Endothelial cell of umbilical vein (primary cell): Measurements from ENCODE around the gene ITGA6. TPM values are rescaled to one million over a fixed set of nuclear protein-coding genes. Genes with fewer than 3 reads are reported as not detected.

Experiments
- BruUV-seq: library from RNA; stranded (reverse); fragments of 400-500 nt; replicated peaks from 2 replicates; lab custom pipeline; 2021; lab: Mats Ljungman, UMichigan
- CTCF ChIA-PET: fragments of 300-600, 350-600 bp; sonication (Branson Sonifier 250); formaldehyde crosslinking; loops from one replicate; lab custom pipeline; 2021; ENCODE audit warnings: antibody characterized with exemption, inconsistent platforms; lab: Charles Lee
- POLR2A ChIA-PET: fragments of 300-600, 350-600 bp; sonication (Branson Sonifier 250); formaldehyde crosslinking; loops from one replicate; lab custom pipeline; 2021; ENCODE audit warnings: antibody characterized with exemption, inconsistent platforms; lab: Charles Lee
- DNase-seq: peaks from one replicate; pipeline ENCODE4 v3.0.0-alpha.2; 2011; ENCODE audit warnings: low read depth, low spot score
- FAIRE-seq: peaks from 2 replicates; lab custom pipeline; 2011; peaks lifted over from hg19 to GRCh38; lab: Jason Lieb, UNC
- H2AFZ ChIP-seq: 2 replicates; pipeline ENCODE4 v1.6.0; 2012; ENCODE audit warnings: low read depth, low read length, control low read depth, inconsistent platforms
- H3K27ac ChIP-seq: 2 replicates; pipeline ENCODE4 v1.5.1; 2011; ENCODE audit warnings: low read depth, mild to moderate bottlenecking, control low read depth, low read length, moderate library complexity; ENCODE audit not compliant: insufficient read depth
- H3K27me3 ChIP-seq, 2 experiments: 2 replicates each; pipeline versions ENCODE4 v1.6.0 to v1.6.1; 2011; ENCODE audit warnings: low read length in 2 of 2, mixed read lengths in 1 of 2; ENCODE audit not compliant: control insufficient read depth in 2 of 2, insufficient read depth in 2 of 2
- H3K36me3 ChIP-seq, 2 experiments: 2 replicates in 1 of 2; 3 replicates in 1 of 2; pipeline ENCODE4 v1.5.1; 2011; ENCODE audit warnings: low read length in 2 of 2, mild to moderate bottlenecking in 1 of 2, moderate library complexity in 1 of 2; ENCODE audit not compliant: control insufficient read depth in 2 of 2, insufficient read depth in 2 of 2; ENCODE audit errors: extremely low read depth in 1 of 2
- H3K4me1 ChIP-seq: 3 replicates; pipeline ENCODE4 v1.5.1; 2011; ENCODE audit warnings: mild to moderate bottlenecking, low read length; ENCODE audit not compliant: control insufficient read depth, insufficient read depth; ENCODE audit errors: extremely low read depth
- H3K4me2 ChIP-seq: 2 replicates; pipeline ENCODE4 v1.6.1; 2011; ENCODE audit warnings: low read length, control low read depth, mixed read lengths; ENCODE audit not compliant: insufficient read depth
- H3K4me3 ChIP-seq, 3 experiments: fragments of 200-600 bp in 1 of 3; sonication (generic), shearing (Covaris generic) in 1 of 3; replicated peaks in 1 of 3; 2 replicates each; pipeline ENCODE4 v1.5.1; 2011 to 2016; ENCODE audit warnings: control low read depth in 3 of 3, low read length in 3 of 3, mild to moderate bottlenecking in 2 of 3, inconsistent platforms in 1 of 3, low read depth in 1 of 3, moderate library complexity in 1 of 3; ENCODE audit not compliant: insufficient read depth in 1 of 3
- H3K79me2 ChIP-seq: 2 replicates; pipeline ENCODE4 v1.6.0; 2012; ENCODE audit warnings: low read length, inconsistent platforms; ENCODE audit not compliant: control insufficient read depth, insufficient read depth
- H3K9ac ChIP-seq: replicated peaks from 2 replicates; pipeline ENCODE3; 2011; ENCODE audit warnings: low read length, control low read depth; ENCODE audit not compliant: insufficient read depth; ENCODE audit errors: extremely low read depth
- H3K9me1 ChIP-seq: replicated peaks from 3 replicates; pipeline ENCODE4 v1.6.0; 2011; ENCODE audit warnings: mild to moderate bottlenecking, low read length; ENCODE audit not compliant: control insufficient read depth, insufficient read depth; ENCODE audit errors: extremely low read depth
- H3K9me3 ChIP-seq: replicated peaks from 2 replicates; pipeline ENCODE4 v1.5.1; 2012; ENCODE audit warnings: low read length, inconsistent platforms; ENCODE audit not compliant: control insufficient read depth, insufficient read depth
- H4K20me1 ChIP-seq: replicated peaks from 2 replicates; pipeline ENCODE3; 2011; ENCODE audit warnings: mild to moderate bottlenecking, low read length; ENCODE audit not compliant: control insufficient read depth, insufficient read depth; ENCODE audit errors: extremely low read depth
- CTCF ChIP-seq, 2 donors: IDR thresholded peaks; 1 replicate in 1 of 2; 2 replicates in 1 of 2; pipeline ENCODE4 v1.5.1; 2011; ENCODE audit warnings: low read length in 2 of 2, mild to moderate bottlenecking in 2 of 2, moderate library complexity in 2 of 2, control low read depth in 1 of 2, inconsistent platforms in 1 of 2, low read depth in 1 of 2; ENCODE audit not compliant: insufficient read depth in 1 of 2; ENCODE audit errors: extremely low read depth in 1 of 2
- EZH2 ChIP-seq: IDR thresholded peaks from 2 replicates; pipeline ENCODE4 v1.6.1; 2012; ENCODE audit warnings: borderline replicate concordance, low read depth, mild to moderate bottlenecking, moderate library complexity, low read length, inconsistent platforms; ENCODE audit not compliant: severe bottlenecking
- FOS ChIP-seq: IDR thresholded peaks from 2 replicates; pipeline ENCODE4 v1.6.1; 2011; ENCODE audit warnings: mild to moderate bottlenecking, low read length, moderate library complexity, borderline replicate concordance; ENCODE audit not compliant: insufficient read depth
- GATA2 ChIP-seq: IDR thresholded peaks from 2 replicates; pipeline ENCODE4 v1.7.0; 2011; ENCODE audit warnings: low read depth, mild to moderate bottlenecking, moderate library complexity, mixed read lengths, low read length; ENCODE audit not compliant: insufficient read length, insufficient read depth
- JUN ChIP-seq: IDR thresholded peaks from 2 replicates; pipeline ENCODE4 v1.6.1; 2011; ENCODE audit warnings: borderline replicate concordance, low read depth; ENCODE audit not compliant: insufficient read length, insufficient read depth
- MAX ChIP-seq: IDR thresholded peaks from 2 replicates; pipeline ENCODE4 v1.6.1; 2011; ENCODE audit not compliant: insufficient read depth, insufficient read length
- MYC ChIP-seq: IDR thresholded peaks from one replicate; pipeline ENCODE4 v1.6.1; 2011; ENCODE audit warnings: mild to moderate bottlenecking, low read depth, low read length
- POLR2A ChIP-seq: IDR thresholded peaks from 2 replicates; pipeline ENCODE4 v1.6.1; 2012; ENCODE audit warnings: low read depth, mild to moderate bottlenecking, control low read depth, low read length
- POLR2AphosphoS5 ChIP-seq: IDR thresholded peaks from 2 replicates; pipeline ENCODE4 v1.6.1; 2012; ENCODE audit warnings: low read depth, mild to moderate bottlenecking, control low read depth, low read length, moderate library complexity; ENCODE audit not compliant: insufficient read depth
- dilution Hi-C: fragments of 300-500 bp; cut with MboI; formaldehyde crosslinking; loops from one replicate; pipeline ENCODE4 v1.15.0; 2019; ENCODE audit warnings: low sequenced_read_pairs; ENCODE audit not compliant: extremely low pct_ligation_motif_present
- intact Hi-C: fragments of 100-400 bp; cut with micrococcal nuclease; formaldehyde crosslinking; loops from one replicate; pipeline ENCODE4 v1.10.0; 2022
- polyA plus RNA-seq, 4 experiments: library from polyadenylated mRNA; depleted of rRNA in 3 of 4; stranded (reverse) in 3 of 4; unstranded in 1 of 4; fragments of >200 nt; gene quantifications; 2 replicates each; pipeline versions ENCODE4 v1.2.1 to v1.2.3, GENCODE V29; 2011 to 2012; ENCODE audit warnings: missing spikeins in 1 of 4
- total RNA-seq: library from RNA; stranded (reverse); gene quantifications from 2 replicates; pipeline ENCODE4 v1.2.3, GENCODE V29; 2021

The ITGA6 gene
- total and polyA plus RNA-seq, 2 donors (not counting 3 experiments of a cell fraction or from before 2014, with no cell fraction given) = 24.9 to 208 TPM

GRCh38 chr2:172402198-172402597, 25.2 kb upstream of the ITGA6 start:
- Histone ChIP-seq H3K4me2 (no peak overlapping the region), H3K4me1 (peaks cover 14% of the 10 kb centered on the region), H3K9me3 (no peaks in the 10 kb centered on the region), H2AFZ (no peak overlapping the region), H3K36me3 (no peaks in the 10 kb centered on the region), H3K27ac (no peak overlapping the region), H3K79me2 (no peaks in the 10 kb centered on the region), H3K9me1 (no peaks in the 10 kb centered on the region), H3K9ac (no peak overlapping the region), H4K20me1 (no peaks in the 10 kb centered on the region), H3K4me3 (no peak overlapping the region), H3K27me3 (no peaks in the 10 kb centered on the region)
- TF ChIP-seq MYC (no peak), FOS (no peak), JUN (no peak), EZH2 (no peak), MAX (no peak), POLR2A (no peak), POLR2AphosphoS5 (no peak), GATA2 (no peak), CTCF (IDR thresholded peaks at IDR 0.05; ENCODE audit: extremely low read depth in 1 of 2, insufficient read depth in 1 of 2, low read depth in 1 of 2, low read length in 2 of 2) (no peak)
- ChIA-PET POLR2A (no interaction called here), CTCF (interaction anchor here (0.8 kb wide), 1 partner anchor 60 kb away, joined by 3 read pairs; no protein-coding TSS in a partner anchor)
- no TSS peak for BruUV-seq
- dilution Hi-C loops = no loop called here
- FAIRE-seq (no peak), DNase-seq (no peak)
- intact Hi-C loops = no loop called here
